Endodermal cell (in vitro differentiated cells): Measurements from ENCODE around the gene PACRG. TPM values are rescaled to one million over a fixed set of nuclear protein-coding genes. Genes with fewer than 3 reads are reported as not detected.

ENCODE experiments used
- DNase-seq: peaks from one replicate; pipeline ENCODE4 v3.0.0-alpha.2; 2017
- H3K27ac ChIP-seq: 2 replicates; pipeline ENCODE4 v1.5.1; 2013; ENCODE audit warnings: mild to moderate bottlenecking, low read depth, low read length, moderate library complexity
- H3K27me3 ChIP-seq: 2 replicates; pipeline ENCODE4 v1.6.1; 2013; ENCODE audit warnings: mild to moderate bottlenecking, low read length, moderate library complexity; ENCODE audit not compliant: insufficient read depth, control insufficient read depth, poor library complexity, severe bottlenecking
- H3K36me3 ChIP-seq: 2 replicates; pipeline ENCODE4 v1.7.0; 2013; ENCODE audit warnings: mild to moderate bottlenecking, low read length, moderate library complexity; ENCODE audit not compliant: control insufficient read depth, insufficient read depth
- H3K4me1 ChIP-seq: one replicate; pipeline ENCODE4 v1.7.0; 2013; ENCODE audit warnings: low read length; ENCODE audit not compliant: control insufficient read depth, insufficient read depth
- H3K4me3 ChIP-seq: 2 replicates; pipeline ENCODE4 v1.5.1; 2013; ENCODE audit warnings: mild to moderate bottlenecking, low read length, moderate library complexity
- H3K9ac ChIP-seq: 2 replicates; pipeline ENCODE4 v1.6.1; 2013; ENCODE audit warnings: mild to moderate bottlenecking, low read length, moderate library complexity; ENCODE audit not compliant: poor library complexity, severe bottlenecking; ENCODE audit errors: extremely low read depth
- H3K9me3 ChIP-seq: 2 replicates; pipeline ENCODE4 v1.6.1; 2013; ENCODE audit warnings: mild to moderate bottlenecking, low read length, moderate library complexity; ENCODE audit not compliant: control insufficient read depth
- H3K27ac Mint-ChIP-seq: 2 replicates; pipeline ENCODE4 v1.8.0; 2020; ENCODE audit warnings: mixed read lengths
- H3K27me3 Mint-ChIP-seq: 2 replicates; pipeline ENCODE4 v1.8.0; 2021; ENCODE audit warnings: mild to moderate bottlenecking, mixed read lengths; ENCODE audit not compliant: insufficient read depth
- H3K36me3 Mint-ChIP-seq: 2 replicates; pipeline ENCODE4 v1.8.0; 2020; ENCODE audit warnings: low read depth, mixed read lengths
- H3K4me1 Mint-ChIP-seq: 2 replicates; pipeline ENCODE4 v1.8.0; 2020; ENCODE audit warnings: mixed read lengths
- H3K4me3 Mint-ChIP-seq: 2 replicates; pipeline ENCODE4 v1.8.0; 2020; ENCODE audit warnings: mild to moderate bottlenecking, moderate library complexity, mixed read lengths
- H3K9me3 Mint-ChIP-seq: 2 replicates; pipeline ENCODE4 v1.8.0; 2020; ENCODE audit warnings: mild to moderate bottlenecking, mixed read lengths
- CTCF ChIP-seq: fragments of 200-600 bp; sonication (generic); conservative IDR thresholded peaks from 2 replicates; pipeline ENCODE4 v1.5.0; 2021; ENCODE audit warnings: antibody characterized with exemption, mild to moderate bottlenecking
- WGBS, 2 experiments: methylation state at CpG; one replicate each; pipeline versions ENCODE4 v1.1.5 to v1.1.7; 2013; ENCODE audit warnings: missing lambda C conversion rate in 2 of 2, mixed read lengths in 1 of 2; ENCODE audit not compliant: insufficient coverage in 1 of 2, insufficient read length in 1 of 2; 5-methylcytosine and 5-hydroxymethylcytosine counted together
- total RNA-seq, 2 donors: library from RNA; stranded (reverse); fragmentation: NEBNext Ultra II Directional in 1 of 2; extraction: Animal tissue kit (Norgen Biotek cat#: 25700) in 1 of 2; gene quantifications; 2 replicates in 1 of 2; 3 replicates in 1 of 2; pipeline ENCODE4 v1.2.1, GENCODE V29; 2021

Gene PACRG
- total RNA-seq, 2 donors from 2014 or later = 0.42 to 0.44 TPM

DNA sequence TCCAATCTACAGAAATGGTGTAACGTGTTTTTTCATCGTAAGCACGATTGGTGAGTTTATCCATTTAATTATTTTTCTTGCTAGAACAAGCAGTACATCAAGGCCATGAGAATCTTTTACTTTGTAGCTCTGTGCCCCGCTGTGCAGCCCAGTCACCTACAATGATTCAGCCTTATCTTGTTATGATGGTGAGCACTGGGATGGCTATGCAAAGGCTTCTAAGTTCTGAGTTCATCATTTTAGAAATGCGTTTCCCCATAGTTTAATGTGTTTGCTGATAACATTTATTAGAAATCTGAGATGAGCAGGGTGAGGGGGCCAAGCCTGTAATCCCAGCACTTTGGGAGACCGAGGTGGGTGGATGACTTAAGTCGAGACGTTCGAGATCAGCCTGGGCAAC, 575.0 kb downstream of the PACRG start:
- Mint-ChIP-seq H3K27me3 (no peaks in the 10 kb centered on the region), H3K4me1 (peaks cover 14% of the 10 kb centered on the region), H3K36me3 (no peaks in the 10 kb centered on the region), H3K9me3 (no peaks in the 10 kb centered on the region), H3K27ac (no peak overlapping the region), H3K4me3 (no peak overlapping the region)
- H3K27ac ChIP-seq = no peak overlapping the region
- 96% methylated on average over 6 to 9 of the region's 9 CpGs for WGBS, 2 experiments
- H3K9ac ChIP-seq = no peak overlapping the region
- no peaks in the 10 kb centered on the region for H3K36me3 ChIP-seq
- H3K4me1 ChIP-seq = no peaks in the 10 kb centered on the region
- TF ChIP-seq CTCF = no peak
- H3K4me3 ChIP-seq = no peak overlapping the region
- H3K9me3 ChIP-seq = no peaks in the 10 kb centered on the region
- no peak for DNase-seq
- H3K27me3 ChIP-seq = no peaks in the 10 kb centered on the region

- Mint-ChIP-seq H3K27me3 (no peaks in the 10 kb centered on the region), H3K36me3 (no peaks in the 10 kb centered on the region), H3K9me3 (no peaks in the 10 kb centered on the region), H3K4me3 (no peak overlapping the region), H3K27ac (no peak overlapping the region), H3K4me1 (peaks cover 10% of the 10 kb centered on the region)
- TF ChIP-seq CTCF = no peak
- Histone ChIP-seq H3K27ac (no peak overlapping the region), H3K4me3 (no peak overlapping the region), H3K36me3 (no peaks in the 10 kb centered on the region), H3K9me3 (no peaks in the 10 kb centered on the region), H3K4me1 (no peaks in the 10 kb centered on the region), H3K9ac (no peak overlapping the region), H3K27me3 (no peaks in the 10 kb centered on the region)
- DNase-seq = no peak
- WGBS, 2 experiments = 75 to 100% methylated on average over 2 of the region's 2 CpGs
Observed at GRCh38 chr6:163306000-163306399, 578.2 kb downstream of the PACRG start.

- Mint-ChIP-seq H3K4me1 (peaks cover 9% of the 10 kb centered on the region), H3K27me3 (no peaks in the 10 kb centered on the region), H3K4me3 (no peak overlapping the region), H3K36me3 (no peaks in the 10 kb centered on the region), H3K9me3 (no peaks in the 10 kb centered on the region), H3K27ac (no peak overlapping the region)
- no peaks in the 10 kb centered on the region for H3K9me3 ChIP-seq
- H3K27ac ChIP-seq = no peak overlapping the region
- H3K27me3 ChIP-seq = no peaks in the 10 kb centered on the region
- TF ChIP-seq CTCF = no peak
- H3K4me3 ChIP-seq = no peak overlapping the region
- no peaks in the 10 kb centered on the region for H3K36me3 ChIP-seq
- no peak overlapping the region for H3K9ac ChIP-seq
- 94 to 96% methylated on average over 21 to 22 of the region's 22 CpGs for WGBS, 2 experiments
- no peak for DNase-seq
- no peaks in the 10 kb centered on the region for H3K4me1 ChIP-seq
Observed at GRCh38 chr6:163308629-163309440, 581.1 kb downstream of the PACRG start.
